ENCODE results near the gene CTBP2.
"Not testable (repeated sequence)": the region's sequence is repeated elsewhere in the genome, so short reads cannot be mapped to it uniquely, and the experiment has no call there.

CTBP2 gene

GRCh38 chr10:125186431-125187170 lies 26.2 kb upstream of the CTBP2 start:
- DNase-seq (ENCODE audit: low spot score) = no peak

- not testable (repeated sequence) for DNase-seq (ENCODE audit: low spot score)
Observed at GRCh38 chr10:125179107-125179506, 18.7 kb upstream of the CTBP2 start.

DNA sequence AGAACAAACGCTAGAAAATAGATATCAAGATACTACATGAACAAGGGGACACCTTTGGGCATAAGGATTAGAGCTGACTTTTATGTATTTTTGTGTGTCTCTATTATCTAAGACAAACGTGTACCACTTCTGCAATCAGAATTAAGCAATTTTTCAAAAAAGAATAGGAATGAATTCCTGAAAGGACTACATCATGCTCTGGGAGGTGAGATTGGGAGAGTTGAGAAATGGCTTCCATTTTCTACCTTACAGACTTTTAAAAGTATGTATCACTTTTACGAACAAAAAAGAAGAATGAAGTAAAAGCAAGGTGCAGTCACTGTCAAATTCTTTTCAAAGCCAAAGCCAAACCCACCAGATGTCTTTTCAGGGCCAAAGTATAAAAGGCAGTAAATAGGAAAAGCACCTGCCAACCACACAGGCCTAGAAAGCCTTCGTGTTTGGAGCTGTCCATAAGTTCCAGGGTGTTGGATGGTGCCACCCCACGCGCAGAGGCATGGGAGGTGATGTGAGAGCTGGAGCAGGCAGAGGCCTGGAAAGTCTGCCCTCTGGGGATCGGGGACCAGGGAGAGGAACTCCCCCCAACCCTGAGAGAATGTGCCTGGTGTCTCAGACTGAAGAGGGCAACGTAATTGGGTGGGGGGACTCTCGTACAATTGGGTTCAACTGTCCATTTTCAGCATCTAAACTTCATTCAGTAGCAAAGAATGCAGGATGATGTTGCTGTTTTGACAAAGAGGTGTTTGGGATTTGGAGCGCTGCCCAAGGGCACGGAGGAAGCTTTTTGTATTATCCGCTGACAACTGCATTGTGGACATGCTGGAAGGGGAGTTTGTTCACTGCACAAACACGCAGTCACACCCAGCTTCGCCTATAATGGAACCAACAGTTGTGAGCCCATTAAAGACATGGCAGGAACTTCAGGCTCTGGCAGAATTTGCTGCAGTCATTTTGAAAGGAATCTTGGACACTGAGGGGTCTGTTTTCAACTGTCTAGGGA lies 17.6 kb upstream of the CTBP2 start:
- no peak for DNase-seq (ENCODE audit: low spot score)

GRCh38 chr10:125175807-125176206 lies 15.4 kb upstream of the CTBP2 start:
- DNase-seq (ENCODE audit: low spot score) = no peak

DNA sequence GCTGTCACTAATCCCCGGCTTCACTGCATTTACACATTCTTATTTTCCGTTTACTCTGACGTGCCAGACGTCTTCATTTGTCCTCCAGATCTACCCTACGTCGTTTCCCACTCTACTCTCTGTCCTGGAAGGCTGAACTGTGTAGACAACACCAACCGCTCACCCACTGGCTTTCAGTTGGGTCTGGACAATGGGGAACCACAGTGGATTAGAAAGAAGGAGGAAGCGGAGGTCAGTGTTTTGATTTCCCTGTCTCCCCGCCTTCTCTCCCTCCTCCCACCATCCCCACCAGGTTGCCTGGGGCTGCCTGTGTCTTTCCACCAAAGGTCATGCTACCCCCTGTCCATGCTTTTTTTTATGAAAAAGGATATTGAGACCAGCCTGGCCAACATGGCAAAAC lies 14.0 kb upstream of the CTBP2 start:
- no peak for DNase-seq (ENCODE audit: low spot score)

- DNase-seq (ENCODE audit: low spot score) = no peak
Observed at GRCh38 chr10:125172694-125173093, 12.3 kb upstream of the CTBP2 start.

GRCh38 chr10:125171402-125172306 lies 11.3 kb upstream of the CTBP2 start:
- DNase-seq (ENCODE audit: low spot score) = no peak

DNA sequence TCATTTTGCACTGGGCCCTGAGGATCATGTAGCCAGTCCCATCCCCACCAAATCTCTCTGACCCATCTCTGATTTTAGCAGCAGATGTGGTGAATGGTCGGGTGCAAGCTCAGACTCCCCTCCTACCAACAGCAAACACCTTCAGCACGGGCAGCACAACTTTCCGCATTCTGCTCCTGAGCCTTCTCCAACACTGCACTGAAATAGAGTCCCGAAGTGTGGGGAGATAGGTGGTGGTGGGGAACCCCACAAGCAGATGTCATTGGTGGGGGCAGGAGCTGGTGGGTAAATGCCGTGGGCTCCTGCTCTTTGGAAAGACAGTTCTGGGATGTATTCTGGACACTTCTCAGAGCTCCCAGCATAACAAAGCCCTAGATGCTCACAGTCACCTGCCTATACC lies 9.6 kb upstream of the CTBP2 start:
- DNase-seq (ENCODE audit: low spot score) = no peak

GRCh38 chr10:125169279-125169678 lies 8.9 kb upstream of the CTBP2 start:
- no peak for DNase-seq (ENCODE audit: low spot score)

- no peak for DNase-seq (ENCODE audit: low spot score)
Observed at GRCh38 chr10:125166658-125167057, 6.3 kb upstream of the CTBP2 start.

DNA sequence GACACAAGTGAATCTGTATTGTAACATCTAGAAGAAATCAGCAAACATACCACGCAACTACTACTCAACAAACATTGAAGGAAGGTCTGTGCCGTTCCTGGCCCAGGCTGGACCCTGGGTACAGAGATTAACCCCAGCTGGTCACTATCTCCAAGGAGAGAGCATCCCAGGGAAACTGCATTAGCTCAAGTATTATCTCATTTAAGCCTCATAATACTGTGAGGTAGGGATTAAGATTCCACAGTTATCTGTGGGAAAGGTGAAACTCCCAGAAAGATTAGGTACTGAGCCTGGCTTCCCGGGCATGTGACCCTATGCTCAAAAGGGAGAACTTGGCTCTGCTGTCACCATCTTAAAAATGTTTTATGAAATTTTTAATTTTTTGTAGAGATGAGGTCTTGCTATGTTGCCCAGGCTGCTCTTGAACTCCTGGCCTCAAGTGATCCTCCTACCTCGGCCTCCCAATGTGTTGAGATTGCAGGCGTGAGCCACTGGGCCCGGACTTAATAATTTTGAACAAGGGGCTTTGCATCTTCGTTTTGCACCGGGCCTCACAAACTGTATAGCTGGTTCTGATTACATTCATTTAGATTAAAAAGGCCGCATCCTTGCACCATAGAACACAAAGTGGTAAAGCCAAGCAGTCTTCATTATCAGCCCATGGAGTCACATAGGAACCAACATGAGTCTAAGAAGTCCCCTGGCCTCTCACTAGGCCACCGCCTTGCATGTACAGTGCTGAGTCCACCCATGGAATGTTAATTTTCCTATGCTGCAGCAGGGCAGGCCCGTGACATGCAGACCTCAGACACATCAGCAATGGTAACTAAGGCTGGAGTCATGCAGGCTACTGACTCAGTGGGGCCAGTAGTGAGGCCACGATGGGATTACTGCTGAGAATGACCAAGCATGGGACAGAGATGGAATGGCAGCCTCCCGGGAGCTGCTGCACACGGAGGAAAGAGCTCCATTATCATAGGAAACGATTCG lies 5.5 kb upstream of the CTBP2 start:
- DNase-seq (ENCODE audit: low spot score) = no peak

GRCh38 chr10:125164421-125164820 lies 4.1 kb upstream of the CTBP2 start:
- DNase-seq (ENCODE audit: low spot score) = no peak

- DNase-seq (ENCODE audit: low spot score) = no peak
Observed at GRCh38 chr10:125163803-125164202, 3.4 kb upstream of the CTBP2 start.

DNA sequence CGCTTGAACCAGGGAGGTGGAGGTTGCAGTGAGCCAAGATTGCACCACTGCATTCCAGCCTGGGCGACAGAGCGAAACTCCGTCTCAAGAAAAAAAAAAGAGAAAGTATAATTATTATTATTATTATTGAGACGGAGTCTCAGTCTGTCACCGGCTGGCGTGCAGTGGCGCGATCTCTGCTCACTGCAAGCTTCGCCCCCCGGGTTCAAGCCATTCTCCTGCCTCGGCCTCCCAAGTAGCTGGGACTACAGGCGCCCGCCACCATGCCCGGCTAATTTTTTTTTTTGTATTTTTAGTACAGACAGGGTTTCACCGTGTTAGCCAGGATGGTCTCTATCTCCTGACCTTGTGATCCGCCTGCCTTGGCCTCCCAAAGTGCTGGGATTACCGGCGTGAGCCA lies 2.9 kb upstream of the CTBP2 start:
- not testable (repeated sequence) for DNase-seq (ENCODE audit: low spot score)

DNA sequence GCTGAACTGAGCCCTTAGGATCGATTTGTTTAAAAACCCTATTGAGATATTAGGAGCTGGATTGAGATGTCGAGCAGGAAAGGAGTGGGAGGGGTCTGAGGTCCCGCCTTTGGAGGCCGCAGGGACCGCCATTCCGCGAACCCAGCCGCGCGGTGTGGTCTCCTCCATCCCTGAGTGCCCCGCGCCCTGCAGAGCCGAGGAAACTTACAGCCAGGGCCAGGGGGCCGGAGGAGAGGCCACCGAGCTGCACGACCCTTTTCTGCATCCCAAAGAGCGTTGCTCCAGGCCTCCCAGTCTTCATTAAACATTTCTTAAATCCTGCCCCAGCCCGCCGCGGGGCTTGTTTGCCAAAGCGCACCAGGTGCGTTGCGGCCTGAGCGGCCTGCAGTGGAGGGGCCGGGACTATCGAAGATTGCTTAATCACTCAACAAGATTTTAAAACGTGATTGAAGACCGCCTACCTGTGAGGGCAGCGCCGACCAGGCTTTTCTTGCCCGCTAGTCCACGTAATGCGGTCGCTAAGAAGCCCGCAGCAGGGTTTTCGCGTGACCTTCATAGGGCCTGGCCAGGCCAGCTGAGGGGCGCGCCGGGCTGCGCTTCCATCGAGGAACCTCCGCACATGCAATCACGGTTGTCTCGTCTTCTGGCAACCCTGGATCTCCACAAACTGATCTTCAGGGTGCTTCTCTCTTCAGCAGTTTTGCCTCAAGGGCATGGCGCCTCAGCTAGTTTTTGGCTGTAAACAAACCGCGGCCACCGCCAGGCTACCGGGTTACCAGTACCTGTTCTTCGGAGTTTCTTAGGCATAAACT lies 2.0 kb upstream of the CTBP2 start:
- DNase-seq (ENCODE audit: low spot score) = no peak

GRCh38 chr10:125161707-125162119 lies 1.4 kb upstream of the CTBP2 start:
- peak; percentile 42 for DNase-seq (ENCODE audit: low spot score)

- peak; percentile 89 for DNase-seq (ENCODE audit: low spot score)
Observed at GRCh38 chr10:125160856-125161706, 718 bp upstream of the CTBP2 start.

- peak; percentile 51 for DNase-seq (ENCODE audit: low spot score)
Observed at GRCh38 chr10:125159486-125159931, 854 bp downstream of the CTBP2 start.

All from D341Med (cell line).